ENCODE data around the gene GTF2H4.

DNA sequence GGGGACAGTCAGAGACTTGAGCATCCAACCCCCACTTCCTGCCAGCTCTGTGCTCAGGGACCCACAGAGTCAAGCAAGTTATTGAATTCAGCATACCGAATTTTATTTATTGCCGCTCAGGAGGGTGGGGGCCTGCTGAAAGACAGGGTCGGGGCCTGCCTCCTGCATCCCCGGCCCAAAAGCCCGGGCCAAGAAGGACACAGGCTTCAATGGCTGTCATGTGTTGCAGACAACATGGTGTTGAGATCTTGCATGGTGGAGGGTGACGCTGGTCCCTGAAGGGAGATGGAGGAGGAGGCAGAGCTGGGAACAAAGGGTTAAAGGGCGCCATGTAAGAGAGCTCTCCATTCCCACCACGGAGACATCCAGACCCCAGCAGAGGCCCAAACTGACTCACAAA, 23.3 kb downstream of the GTF2H4 start:
- TF ChIP-seq, protein P1, sequence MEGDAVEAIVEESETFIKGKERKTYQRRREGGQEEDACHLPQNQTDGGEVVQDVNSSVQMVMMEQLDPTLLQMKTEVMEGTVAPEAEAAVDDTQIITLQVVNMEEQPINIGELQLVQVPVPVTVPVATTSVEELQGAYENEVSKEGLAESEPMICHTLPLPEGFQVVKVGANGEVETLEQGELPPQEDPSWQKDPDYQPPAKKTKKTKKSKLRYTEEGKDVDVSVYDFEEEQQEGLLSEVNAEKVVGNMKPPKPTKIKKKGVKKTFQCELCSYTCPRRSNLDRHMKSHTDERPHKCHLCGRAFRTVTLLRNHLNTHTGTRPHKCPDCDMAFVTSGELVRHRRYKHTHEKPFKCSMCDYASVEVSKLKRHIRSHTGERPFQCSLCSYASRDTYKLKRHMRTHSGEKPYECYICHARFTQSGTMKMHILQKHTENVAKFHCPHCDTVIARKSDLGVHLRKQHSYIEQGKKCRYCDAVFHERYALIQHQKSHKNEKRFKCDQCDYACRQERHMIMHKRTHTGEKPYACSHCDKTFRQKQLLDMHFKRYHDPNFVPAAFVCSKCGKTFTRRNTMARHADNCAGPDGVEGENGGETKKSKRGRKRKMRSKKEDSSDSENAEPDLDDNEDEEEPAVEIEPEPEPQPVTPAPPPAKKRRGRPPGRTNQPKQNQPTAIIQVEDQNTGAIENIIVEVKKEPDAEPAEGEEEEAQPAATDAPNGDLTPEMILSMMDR (IDR thresholded peaks at IDR 0.05), result no peak
- TF ChIP-seq EP300 (IDR thresholded peaks at IDR 0.05) (no peak), POLR2AphosphoS5 (IDR thresholded peaks at IDR 0.05) (no peak)
